Heart left ventricle (tissue), 13 donors: ENCODE data around the gene RASA4.
"Not testable (repeated sequence)": the region's sequence is repeated elsewhere in the genome, so short reads cannot be mapped to it uniquely, and the experiment has no call there.

Source experiments
- CTCF ChIP-seq, 12 donors: fragments of 200-600 bp; sonication (generic) in 4 of 12; IDR thresholded peaks; one replicate each; pipeline versions ENCODE4 v1.5.0 to v1.8.0; 2018 to 2022; ENCODE audit warnings: antibody characterized with exemption in 12 of 12, mild to moderate bottlenecking in 5 of 12
- POLR2A ChIP-seq, 2 donors: fragments of 450-650 bp; IDR thresholded peaks; one replicate each; pipeline ENCODE4 v1.6.1; 2017; ENCODE audit warnings: antibody characterized with exemption in 2 of 2, mild to moderate bottlenecking in 2 of 2, moderate library complexity in 2 of 2
- donor health status: ischemic (EF 13 %, LVEDD 7.1; RV severe dilation, severe dysfunction).
- donor health status: DM: no; HTN: yes; CAD: no.
- donor health status: DM: no; HTN: no; CAD: no.
- donor health status: ischemic (EF 25% LVEDD 6.9; RV normal size, moderate dysfunction).
- donor health status: ischemic (EF 25% LVEDD 5.7; RV mildly dilated, moderate dysfunction).
- donor health status: ischemic (EF 35%, LVEDD 5.7; RV mildly dilated, moderate dysfunction).
- donor health status: nonischemic (EF 11% LVEDD 7.7; RV severe dilation, severe dysfunction).
- donor health status: DM: yes; HTN: yes; CAD: no.
- donor health status: PGD.
- donor health status: ischemic (EF 29% LVEDD 5.4; RV normal size, mild dysfunction).
- donor health status: nonischemic (EF 23%, LVEDD 6.1; RV moderate dilation, normal function).

GRCh38 chr7:102635354-102635753 is 18.8 kb upstream of the RASA4 start:
- TF ChIP-seq CTCF, POLR2A (IDR thresholded peaks at IDR 0.05): not testable (repeated sequence)
